Hepatocyte (in vitro differentiated cells): ENCODE results near the gene EPHA10.

Experiments used
- EZH2 ChIP-seq: fragments of 200-600 bp; sonication (generic); IDR thresholded peaks from 2 replicates; pipeline ENCODE4 v1.6.1; 2016; ENCODE audit warnings: antibody characterized with exemption, mild to moderate bottlenecking, borderline replicate concordance
- TF ChIP-seq, protein P1 (sequence below): fragments of 200-600 bp; sonication (generic); IDR thresholded peaks from 2 replicates; pipeline ENCODE4 v1.5.1; 2016; ENCODE audit warnings: antibody characterized with exemption, mild to moderate bottlenecking; ENCODE audit not compliant: poor library complexity

DNA sequence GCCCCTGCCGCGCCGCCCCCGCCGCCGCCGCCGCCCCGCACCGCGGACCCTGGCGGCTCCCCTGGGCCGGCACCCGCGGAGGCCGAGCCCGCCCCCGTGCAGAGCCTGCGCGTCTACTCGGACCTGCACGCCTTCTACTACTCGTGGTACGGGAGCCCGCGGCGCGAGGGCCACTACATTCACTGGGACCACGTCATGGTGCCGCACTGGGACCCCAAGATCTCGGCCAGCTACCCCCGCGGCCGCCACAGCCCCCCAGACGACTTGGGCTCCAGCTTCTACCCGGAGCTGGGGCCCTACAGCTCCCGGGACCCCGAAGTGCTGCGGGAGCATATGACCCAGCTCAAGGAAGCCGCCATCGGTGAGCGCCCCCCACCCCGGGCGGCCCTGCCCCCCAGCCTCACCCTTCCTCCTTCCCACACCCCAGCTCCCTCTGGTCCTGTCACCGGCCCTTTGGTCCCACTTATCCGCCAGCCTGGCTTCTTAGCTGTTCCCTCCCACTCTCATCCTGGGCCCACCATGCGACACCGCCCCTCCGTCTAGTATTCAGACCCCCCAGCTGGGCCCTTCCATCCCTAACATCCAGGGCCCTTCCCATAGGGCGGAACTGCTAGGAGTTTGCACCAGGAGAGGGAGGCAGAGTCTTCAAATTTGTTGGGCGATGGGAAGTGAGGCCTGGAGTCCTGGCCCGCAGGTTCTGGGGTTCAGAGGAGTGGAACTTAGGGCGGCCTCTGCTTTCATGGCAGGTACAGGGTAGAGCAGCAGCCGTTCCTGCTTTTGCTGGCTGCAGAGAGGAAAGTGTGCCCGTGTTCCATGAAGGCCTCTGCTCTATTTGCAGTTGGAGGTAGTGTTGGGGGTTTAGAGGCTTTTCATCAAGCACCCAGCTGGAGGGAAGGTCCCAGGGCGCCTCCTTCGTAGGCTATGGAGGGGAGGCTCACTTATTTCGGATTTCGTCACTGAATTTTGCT is 29.7 kb upstream of the EPHA10 start:
- TF ChIP-seq, protein P1, sequence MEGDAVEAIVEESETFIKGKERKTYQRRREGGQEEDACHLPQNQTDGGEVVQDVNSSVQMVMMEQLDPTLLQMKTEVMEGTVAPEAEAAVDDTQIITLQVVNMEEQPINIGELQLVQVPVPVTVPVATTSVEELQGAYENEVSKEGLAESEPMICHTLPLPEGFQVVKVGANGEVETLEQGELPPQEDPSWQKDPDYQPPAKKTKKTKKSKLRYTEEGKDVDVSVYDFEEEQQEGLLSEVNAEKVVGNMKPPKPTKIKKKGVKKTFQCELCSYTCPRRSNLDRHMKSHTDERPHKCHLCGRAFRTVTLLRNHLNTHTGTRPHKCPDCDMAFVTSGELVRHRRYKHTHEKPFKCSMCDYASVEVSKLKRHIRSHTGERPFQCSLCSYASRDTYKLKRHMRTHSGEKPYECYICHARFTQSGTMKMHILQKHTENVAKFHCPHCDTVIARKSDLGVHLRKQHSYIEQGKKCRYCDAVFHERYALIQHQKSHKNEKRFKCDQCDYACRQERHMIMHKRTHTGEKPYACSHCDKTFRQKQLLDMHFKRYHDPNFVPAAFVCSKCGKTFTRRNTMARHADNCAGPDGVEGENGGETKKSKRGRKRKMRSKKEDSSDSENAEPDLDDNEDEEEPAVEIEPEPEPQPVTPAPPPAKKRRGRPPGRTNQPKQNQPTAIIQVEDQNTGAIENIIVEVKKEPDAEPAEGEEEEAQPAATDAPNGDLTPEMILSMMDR, result no peak
- no peak for TF ChIP-seq EZH2
